GM19035 (cell line): ENCODE measurements around the gene ATAD3A.

ENCODE experiments used
- ATAC-seq: cut with Tn5 transposase; IDR thresholded peaks from one replicate; pipeline ENCODE4 v1.9.1; 2021; ENCODE audit not compliant: unreplicated experiment

ATAD3A gene

DNA sequence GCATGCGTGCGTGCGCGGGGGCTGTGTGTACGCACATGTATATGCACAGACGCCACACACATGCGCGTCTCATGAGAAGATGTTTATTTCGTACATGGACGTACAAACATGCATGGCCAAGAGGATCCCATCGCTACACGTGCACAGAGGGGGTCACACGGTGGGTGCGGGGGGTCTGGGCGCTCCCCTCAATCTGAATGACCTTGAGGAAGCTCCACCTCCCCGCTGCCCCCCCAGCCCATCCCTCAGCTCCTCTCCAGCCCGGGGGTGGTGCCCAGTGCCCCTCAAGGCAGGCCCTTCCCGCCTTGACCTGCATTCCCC is 27.0 kb downstream of the ATAD3A start:
- no peak for ATAC-seq

DNA sequence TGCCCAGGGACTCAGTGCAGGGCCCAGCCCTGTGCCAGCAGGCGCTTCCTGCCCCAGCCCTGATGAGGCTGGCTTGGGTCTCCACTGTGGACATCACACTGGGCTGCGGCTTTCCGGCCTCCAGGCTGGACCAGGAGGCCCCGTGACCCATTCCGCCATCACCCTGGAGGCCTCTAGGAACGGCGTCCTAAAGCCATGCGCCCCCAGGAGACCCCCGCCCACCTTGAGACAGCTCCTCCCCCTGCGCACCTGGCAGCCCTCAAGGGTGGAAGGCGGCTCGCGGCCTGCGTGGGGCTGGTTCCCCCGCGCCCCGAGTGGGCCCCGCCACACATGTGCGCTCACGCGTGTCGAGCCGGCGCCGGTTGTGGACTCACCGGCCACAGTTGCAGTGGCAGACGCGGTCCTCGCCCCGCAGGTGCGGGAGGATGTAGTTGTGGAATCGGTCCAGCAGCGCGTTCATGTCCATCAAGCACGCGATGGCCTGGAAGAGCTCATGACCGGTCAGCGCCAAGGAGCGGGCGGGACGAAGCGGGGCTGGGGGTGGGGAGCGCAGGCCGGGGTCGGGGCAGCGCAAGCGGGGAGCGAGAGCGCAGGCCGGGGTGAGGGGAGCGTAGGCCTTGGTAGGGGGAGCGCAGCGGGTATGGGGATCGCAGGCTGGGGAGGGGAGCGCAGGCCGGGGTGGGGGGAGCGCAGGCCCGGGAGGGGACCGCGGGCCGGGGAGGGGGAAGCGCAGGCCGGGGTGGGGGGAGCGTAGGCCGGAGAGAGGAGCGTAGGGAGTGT is 27.5 kb downstream of the ATAD3A start:
- ATAC-seq: no peak

DNA sequence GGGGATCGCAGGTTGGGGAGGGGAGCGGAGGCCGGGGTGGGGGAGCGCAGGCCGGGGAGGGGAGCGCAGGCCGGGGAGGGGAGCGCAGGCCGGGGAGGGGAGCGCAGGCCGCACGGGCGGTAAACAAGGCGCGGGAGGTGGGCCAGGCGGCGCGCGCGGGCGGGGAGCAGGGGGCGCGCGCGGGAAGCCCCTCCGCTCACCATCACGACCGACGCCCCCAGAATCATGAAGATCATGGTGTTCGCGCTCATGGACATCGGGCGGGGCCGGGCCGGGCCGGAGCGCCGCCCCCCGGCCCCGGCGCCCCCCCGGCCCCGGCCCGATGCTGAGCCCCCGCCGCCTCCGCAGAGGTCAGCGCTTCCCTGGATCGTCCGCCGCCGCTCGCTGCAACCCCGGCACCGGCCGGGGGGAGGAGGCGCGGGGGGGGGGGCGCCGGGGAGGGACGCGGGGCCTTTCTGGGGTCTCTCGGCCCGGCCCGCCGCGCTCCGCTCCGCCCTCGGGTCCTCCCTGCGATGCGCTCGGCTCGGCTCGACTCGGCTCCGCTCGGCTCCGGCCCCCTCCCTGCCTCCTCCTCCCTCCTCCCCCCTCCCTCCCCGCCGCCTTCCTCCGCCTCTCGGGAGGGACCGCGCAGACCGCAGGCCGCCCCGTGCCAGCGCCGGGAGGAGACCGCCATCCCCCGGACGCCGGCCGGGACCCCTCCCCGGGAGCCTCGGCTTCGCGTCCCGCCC is 28.3 kb downstream of the ATAD3A start, which contains the start of gene TMEM240:
Gene TMEM240 (minus strand): TSS at position 535 of the 728 bp plus-strand sequence. CDS start 278 bp downstream, at position 257.
- ATAC-seq: no peak

DNA sequence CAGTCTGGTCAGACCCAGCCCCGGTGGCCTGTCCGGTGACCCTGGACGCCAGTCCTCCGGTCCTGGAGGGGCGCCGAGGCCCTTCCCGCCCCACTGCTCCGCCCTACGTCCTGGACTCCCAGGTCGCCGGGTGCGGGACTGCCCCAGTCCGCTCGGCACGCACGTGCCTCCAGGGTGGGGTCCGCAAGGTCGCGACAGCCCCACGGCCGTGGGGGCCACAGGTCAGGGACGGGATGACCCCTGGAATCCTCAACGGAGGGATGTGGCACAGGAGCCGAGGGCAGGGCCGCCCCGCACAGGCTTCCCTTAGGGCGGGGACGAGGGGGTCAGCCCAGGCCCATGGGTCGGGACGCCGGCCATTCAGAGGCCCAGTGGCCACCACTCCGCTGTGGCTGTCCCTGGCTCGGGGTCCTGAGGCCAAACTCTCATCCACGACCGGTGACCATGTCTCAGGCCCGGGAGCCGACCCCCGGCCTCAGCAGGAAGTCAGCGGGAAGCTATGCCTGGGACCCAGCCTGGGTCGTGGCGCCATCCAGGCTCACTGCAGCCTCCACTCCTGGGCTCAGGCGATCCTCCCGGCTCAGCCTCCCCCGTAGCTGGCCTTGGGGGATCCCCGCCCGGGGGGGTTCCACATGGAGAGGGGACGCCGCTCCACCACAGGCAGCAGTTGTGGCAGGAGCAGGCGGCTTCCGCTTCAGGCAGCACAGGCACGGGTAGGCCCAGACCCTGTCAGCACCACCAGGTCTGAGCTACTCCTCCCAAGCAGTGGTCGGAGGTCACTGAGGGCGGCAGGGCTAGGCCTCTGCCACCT is 29.1 kb downstream of the ATAD3A start:
- no peak for ATAC-seq

DNA sequence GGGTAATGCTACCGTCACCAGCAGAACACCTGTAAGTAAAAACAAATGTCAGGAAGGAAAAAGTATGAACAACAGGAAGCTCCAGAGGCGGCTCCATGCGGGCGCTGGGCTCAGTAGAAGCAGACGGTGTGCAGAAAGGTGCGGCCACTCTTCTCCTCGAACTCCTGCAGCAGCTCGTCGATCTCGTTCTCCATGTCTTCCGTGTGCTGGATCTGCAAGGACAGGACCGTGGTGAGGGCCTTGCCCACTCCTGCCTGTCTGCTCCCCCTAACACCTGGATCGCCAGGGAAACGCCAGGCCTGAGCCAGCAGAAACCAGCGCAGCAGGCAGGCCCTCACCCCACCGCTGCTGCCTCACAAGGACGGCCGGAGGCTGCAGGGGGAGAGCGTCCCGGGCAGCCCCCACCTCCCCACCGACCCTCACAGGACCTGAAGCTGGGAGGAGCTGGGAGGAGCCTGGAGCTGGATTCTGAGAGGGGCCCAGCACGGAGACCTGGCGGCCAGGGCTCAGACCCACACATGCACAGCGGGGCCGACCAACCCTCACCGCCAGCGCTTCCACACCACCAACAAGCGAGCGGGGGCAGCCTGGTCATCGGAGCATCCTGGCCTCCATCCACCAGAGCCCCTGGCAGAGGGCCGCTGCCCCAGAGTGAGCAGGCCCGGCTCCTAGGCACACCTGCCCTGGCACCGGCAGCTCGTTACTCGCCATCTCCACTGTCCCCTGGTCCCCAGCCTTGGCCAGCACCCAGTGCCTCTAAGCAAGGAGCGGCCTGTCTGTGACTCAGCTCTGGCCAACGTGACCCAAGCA is 30.2 kb downstream of the ATAD3A start:
- no peak for ATAC-seq

DNA sequence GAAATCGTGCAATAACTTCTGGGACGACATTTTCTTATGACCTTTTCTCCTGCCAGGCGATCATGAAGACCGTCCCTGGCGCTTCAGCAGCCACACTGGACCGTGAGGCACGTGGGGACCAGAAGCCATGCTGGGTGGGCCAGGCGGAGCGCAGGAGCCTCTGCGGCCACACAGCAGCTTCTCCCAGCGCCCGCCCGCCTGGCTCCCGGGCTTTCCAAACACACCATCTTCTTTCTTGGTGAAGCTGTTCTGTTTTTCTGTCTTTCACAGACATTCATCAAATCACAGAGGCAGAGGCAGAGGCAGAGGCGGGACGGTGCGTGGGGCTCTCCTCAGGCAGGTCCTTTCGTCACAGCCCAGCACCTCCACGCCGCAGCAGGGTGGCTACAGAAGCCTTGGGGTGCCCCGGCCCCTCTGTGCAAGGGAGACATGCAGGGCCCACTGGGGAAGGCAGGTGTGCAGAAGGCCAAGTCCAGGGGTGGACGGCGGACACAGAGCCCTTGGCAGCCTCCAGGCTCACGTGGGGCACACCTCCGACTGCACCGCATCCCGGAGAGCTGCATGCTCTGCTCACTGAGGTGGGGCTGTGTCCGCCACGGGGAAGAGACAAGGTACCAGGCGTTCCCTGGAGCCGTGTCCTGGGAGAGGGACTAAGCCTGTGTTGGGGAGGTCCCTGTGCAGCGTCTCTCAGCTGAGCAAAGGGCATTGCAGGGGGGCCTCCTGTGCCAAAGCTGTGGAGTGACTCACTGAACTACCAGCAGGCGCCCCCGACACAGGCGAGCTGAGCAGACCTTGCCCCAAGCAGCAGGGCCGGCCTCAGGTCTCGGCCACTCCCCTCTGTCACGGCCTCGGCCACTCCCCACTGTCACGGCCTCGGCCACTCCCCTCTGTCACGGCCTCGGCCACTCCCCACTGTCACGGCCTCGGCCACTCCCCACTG is 31.1 kb downstream of the ATAD3A start:
- no peak for ATAC-seq

DNA sequence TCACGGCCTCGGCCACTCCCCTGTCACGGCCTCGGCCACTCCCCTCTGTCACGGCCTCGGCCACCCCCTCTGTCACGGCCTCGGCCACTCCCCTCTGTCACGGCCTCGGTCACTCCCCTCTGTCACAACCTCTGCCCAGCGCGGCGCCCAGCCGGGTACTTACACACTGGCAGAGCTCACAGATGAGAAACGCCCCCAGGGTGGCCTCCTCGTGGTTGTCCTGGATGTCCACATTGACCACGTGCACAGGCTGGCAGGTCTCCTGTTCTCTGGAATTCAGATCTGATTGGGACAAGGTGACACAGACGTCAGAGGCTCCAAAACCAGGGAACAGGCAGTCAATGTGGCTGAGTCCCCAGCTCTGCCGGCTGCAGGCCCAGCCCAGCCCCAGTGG is 31.7 kb downstream of the ATAD3A start:
- no peak for ATAC-seq

DNA sequence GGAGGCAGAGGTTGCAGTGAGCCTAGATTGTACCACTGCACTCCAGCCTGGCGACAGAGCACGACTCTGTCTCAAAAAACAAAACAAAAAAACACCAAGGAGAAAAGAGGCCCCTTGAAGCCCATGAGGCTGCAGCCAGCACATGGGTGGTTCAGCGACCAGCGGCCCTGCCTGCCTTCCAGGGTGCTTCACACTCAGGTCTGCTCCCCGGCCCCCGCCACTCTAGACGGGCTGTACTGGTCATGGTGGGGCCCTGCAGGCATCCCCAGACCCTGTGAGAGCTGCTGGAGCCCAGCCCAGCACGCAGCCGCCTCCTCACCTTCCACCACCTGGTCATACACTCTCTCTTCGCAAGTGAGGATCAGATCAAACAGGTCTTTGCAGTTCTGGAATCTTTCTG is 32.6 kb downstream of the ATAD3A start:
- ATAC-seq: no peak

DNA sequence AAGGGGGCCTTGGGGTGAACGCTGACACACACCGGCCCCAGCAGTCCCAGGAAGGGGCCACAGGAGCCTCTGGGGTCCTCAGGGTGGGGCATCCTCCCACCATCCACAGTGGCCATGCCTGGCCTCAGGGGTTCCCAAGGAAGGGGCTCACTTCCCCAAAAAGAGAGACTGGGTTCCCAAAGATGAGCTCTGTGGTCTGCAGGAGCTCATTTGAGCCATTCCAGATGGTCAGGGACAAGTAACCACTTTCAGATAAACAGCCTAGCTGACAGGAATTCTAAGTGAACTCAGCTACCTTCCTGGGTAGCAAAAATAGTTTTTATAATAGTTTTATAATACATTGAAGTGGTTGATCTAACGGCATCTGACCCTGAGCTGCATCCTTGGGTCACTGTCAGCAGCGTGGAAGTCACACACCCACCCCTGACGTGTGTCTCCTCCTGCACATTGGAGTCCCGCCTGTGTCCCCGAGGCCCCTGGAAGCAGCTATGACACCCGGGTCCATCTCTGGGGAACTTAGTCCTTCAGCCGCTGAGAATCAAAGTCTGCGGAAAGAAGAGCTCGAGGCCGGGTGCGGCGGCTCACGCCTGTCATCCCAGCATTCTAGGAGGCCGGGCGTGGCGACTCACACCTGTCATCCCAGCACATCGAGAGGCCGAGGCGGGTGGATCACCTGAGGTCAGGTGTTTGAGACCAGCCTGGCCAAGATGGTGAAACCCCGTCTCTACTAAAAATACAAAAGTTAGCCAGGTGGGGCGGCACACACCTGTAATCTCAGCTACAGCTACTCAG is 34.2 kb downstream of the ATAD3A start:
- ATAC-seq: no peak

DNA sequence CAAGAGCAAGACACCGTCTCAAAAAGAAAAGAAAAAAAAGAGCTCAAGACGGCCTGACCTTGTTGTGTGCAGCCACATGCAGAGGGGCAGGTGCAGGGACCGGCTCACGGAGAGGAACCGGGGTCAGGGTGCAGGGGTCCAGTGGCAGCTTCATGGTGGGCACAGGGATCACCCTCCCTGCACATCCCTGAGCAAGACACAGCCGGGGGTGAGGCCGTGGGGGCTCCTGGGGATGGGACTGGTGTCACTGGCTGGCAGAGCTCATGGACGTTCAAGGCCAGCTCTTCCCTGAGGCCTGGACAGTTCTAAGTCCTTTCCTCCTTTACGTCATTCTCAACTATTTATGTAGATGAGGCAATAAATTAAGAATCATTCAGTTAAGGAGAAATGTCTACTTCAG is 35.0 kb downstream of the ATAD3A start:
- no peak for ATAC-seq

DNA sequence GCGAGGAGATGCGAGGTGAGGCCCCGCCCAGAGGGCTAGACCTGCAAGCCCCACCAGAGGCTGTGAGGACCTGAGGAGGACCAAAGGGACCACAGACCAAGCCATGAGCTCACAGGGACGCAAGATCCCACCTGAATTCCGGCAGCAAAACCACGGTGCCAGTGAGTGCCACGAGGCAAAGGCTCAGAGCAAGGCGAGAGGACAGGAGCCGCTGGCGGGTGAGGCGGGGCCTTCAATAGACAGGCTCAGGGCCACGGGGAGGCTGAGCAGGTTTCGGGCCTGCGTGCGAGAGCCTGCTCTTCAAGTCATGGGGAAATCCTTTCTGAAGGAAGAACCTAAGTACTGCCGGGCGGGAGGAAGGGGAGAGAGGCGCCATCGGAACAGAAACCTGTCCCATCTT is 35.5 kb downstream of the ATAD3A start:
- no peak for ATAC-seq

DNA sequence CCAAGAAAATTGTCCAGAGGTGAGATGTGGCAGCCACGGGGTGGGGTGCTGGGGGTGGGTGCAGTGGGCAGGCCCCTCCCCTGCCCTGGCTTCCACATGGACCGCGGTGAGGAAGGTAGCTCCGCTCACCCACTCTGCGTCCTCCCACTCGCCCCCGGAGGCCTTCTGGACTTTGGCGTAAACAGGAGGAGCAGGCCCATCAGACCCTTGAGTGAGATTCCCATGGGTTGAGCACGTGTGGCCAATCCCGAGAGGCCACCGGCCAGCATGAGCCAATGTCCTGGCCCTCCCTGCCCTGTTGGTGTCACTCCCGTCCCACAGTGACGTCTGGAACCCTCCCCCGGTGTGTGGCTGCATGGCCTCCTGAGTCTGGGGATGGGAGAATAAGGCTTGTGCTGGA is 36.6 kb downstream of the ATAD3A start:
- no peak for ATAC-seq

DNA sequence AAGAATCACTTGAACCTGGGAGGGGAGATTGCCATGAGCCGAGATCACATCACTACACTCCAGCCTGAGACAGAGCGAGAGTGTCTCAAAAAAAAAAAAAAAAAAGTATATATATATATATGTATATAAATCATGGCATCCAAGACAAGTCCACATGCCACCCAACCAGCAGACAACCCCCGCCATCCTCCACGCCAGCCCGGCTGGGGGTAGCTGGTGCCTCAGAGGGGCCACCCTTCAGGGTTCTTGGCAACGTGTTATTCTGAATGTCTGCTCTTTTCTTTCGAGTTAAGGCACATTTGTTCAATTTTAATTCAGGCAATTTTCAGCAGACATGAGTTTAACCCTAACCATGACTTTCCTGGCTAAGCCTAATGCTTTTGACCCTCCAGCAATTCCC is 38.1 kb downstream of the ATAD3A start:
- no peak for ATAC-seq

DNA sequence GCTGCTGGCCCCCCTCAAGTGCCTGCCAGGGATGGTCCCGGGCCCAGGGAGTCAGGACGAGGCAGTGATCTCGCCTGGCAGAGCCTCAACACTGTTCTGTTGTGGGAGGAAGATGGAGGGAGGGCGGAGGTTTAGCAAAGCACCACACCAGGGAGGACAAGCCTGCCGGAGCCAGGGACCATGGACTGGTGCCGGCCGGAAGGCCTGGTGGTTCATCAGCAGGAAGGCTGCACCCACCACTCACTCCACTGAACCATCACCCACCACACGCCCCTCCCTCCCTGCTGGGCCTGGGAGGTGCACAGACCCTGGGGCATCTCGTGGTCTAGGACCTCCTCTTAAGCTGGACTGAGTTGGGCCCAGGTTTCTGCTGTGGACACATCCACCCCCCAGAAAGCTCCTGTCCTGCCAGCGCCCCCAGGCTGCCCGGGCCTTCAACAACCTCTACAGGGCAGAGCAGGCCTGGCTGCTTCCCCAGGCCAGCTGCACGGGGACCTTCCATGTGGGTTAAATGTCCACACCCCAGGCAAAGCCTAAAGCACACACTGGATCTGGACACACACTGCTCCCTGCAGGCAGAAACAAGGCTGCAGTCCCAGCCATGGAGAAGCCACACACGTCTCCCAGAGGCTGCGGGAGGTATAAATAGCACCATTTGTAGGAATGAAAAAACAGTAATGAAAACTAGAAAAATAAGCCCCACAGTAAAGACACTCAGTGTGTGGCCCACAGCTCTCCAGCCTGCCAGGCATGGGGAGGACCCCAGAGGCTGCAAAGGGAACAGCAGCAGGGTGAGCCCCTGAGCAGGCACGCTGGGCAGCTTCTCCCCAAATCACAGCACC is 38.9 kb downstream of the ATAD3A start:
- ATAC-seq: no peak

DNA sequence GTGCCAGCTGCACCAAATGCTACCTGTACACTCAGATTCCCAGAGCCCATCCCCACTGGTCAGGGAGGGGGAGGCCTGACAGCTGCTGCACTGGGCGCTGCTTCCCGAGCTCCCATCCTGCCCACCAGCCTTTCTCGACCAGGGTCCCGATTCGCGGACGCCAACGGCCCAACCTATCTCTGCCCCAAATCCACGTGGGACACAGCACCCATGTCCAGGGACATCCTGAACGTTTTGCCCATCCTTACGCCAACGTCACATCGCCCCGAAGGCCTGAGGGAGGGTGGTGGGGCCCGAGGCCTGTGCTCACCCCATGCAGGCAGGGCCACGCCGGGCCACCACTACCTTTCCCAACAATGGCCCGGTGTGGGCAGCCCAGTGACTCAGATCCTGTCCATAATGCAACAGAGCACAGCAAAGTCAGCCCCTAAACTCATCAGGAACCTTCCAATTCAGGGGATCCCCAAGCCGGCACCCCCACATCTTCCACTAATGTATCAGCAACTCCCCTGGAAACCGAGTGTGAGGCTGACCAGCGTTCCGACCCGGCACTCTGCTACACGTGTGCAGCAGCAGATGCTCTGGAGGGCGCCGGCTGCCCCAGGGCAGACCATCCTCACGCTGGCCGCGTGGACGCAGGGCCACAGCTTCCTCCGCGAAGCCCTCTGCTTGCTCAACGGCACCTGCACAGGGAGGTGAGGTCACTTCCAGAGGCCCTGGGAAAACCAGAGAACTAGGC is 39.7 kb downstream of the ATAD3A start:
- no peak for ATAC-seq

DNA sequence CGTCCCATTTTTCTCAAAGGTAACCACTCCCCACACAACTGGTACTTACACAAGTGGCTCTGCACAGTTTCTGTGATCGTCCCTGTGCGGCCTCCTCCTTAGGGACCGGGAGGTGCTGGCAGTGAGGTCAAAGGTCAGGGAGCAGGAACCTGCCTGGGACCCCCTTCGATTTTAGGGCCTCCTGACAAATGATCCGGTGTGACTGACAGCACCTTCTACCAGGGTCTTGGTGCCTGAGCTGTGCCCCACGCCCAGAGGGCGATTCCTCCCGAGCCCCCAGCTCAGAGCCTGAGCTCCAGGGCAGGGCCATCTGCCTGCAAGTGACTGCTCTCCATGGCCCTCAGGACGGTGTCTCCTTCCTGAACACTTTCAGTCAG is 40.3 kb downstream of the ATAD3A start:
- no peak for ATAC-seq

DNA sequence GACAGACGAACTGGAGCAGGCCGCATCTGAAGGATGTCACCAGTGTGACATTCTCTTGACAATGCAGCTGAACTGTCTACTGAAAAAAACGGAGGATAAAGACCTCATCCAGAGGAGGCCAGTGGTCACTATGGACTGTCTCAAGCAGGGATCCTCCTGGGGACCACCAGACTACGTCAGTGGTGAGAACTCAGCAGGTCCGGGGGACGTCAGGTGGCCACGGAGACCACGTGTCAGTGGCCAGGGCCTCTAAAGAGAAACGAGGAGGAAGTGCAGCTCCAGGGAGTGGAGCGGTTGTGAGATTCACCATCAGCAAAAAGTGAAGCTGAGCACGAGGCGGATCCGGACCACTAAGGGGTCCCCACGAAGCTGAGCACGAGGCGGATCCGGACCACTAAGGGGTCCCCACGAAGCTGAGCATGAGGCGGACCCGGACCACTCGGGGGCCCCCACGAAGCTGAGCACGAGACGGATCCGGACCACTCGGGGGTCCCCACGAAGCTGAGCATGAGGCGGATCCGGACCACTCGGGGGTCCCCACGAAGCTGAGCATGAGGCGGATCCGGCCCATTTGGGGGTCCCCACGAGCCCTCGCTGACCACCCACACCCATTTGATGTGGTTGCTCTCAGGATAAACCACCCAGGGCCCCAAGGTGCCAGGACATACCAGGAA is 42.0 kb downstream of the ATAD3A start:
- no peak for ATAC-seq
